HUES48 (cell line): ENCODE data around the gene SUSD4.

Experiments used
- H3K27ac ChIP-seq: one replicate; pipeline ENCODE4 v1.7.0; 2013; ENCODE audit warnings: low read depth, low read length, inconsistent platforms
- H3K27me3 ChIP-seq: 2 replicates; pipeline ENCODE4 v1.6.1; 2013; ENCODE audit warnings: mild to moderate bottlenecking, low read length; ENCODE audit not compliant: control insufficient read depth, insufficient read depth
- H3K36me3 ChIP-seq: 2 replicates; pipeline ENCODE4 v1.6.1; 2013; ENCODE audit warnings: low read length; ENCODE audit not compliant: control insufficient read depth, insufficient read depth
- H3K4me1 ChIP-seq: 2 replicates; pipeline ENCODE4 v1.6.1; 2013; ENCODE audit warnings: mild to moderate bottlenecking, low read length; ENCODE audit not compliant: control insufficient read depth, insufficient read depth
- H3K4me3 ChIP-seq: 2 replicates; pipeline ENCODE4 v1.5.1; 2013; ENCODE audit warnings: mild to moderate bottlenecking, low read depth, low read length
- H3K9ac ChIP-seq: 2 replicates; pipeline ENCODE4 v1.6.1; 2013; ENCODE audit warnings: mild to moderate bottlenecking, low read depth, low read length, moderate library complexity
- H3K9me3 ChIP-seq: 2 replicates; pipeline ENCODE4 v1.6.1; 2013; ENCODE audit warnings: low read length; ENCODE audit not compliant: control insufficient read depth, insufficient read depth

SUSD4 gene

GRCh38 chr1:223266632-223267172 is 97.3 kb downstream of the SUSD4 start:
- H3K4me1 ChIP-seq: no peaks in the 10 kb centered on the region
- H3K36me3 ChIP-seq: no peaks in the 10 kb centered on the region
- H3K9ac ChIP-seq: no peak overlapping the region
- no peak overlapping the region for H3K27ac ChIP-seq
- no peaks in the 10 kb centered on the region for H3K27me3 ChIP-seq
- no peak overlapping the region for H3K4me3 ChIP-seq
- no peaks in the 10 kb centered on the region for H3K9me3 ChIP-seq

GRCh38 chr1:223264983-223265908 is 98.7 kb downstream of the SUSD4 start:
- H3K4me1 ChIP-seq: no peaks in the 10 kb centered on the region
- no peak overlapping the region for H3K27ac ChIP-seq
- no peaks in the 10 kb centered on the region for H3K9me3 ChIP-seq
- no peaks in the 10 kb centered on the region for H3K36me3 ChIP-seq
- no peaks in the 10 kb centered on the region for H3K27me3 ChIP-seq
- no peak overlapping the region for H3K9ac ChIP-seq
- H3K4me3 ChIP-seq: no peak overlapping the region

- H3K27ac ChIP-seq: no peak overlapping the region
- no peaks in the 10 kb centered on the region for H3K27me3 ChIP-seq
Measured at GRCh38 chr1:223264529-223264928, 99.4 kb downstream of the SUSD4 start.

GRCh38 chr1:223261914-223262313 is 102.1 kb downstream of the SUSD4 start:
- Histone ChIP-seq H3K9me3 (no peaks in the 10 kb centered on the region), H3K4me3 (no peak overlapping the region)

More at GRCh38 chr1:223264529-223264928, 99.4 kb downstream of the SUSD4 start:
- H3K4me1 ChIP-seq: no peaks in the 10 kb centered on the region
- H3K9ac ChIP-seq: no peak overlapping the region
- H3K4me3 ChIP-seq: no peak overlapping the region
- H3K36me3 ChIP-seq: no peaks in the 10 kb centered on the region
- H3K9me3 ChIP-seq: no peaks in the 10 kb centered on the region

GRCh38 chr1:223260712-223261111 is 103.3 kb downstream of the SUSD4 start:
- no peaks in the 10 kb centered on the region for H3K36me3 ChIP-seq
- no peaks in the 10 kb centered on the region for H3K27me3 ChIP-seq
- no peaks in the 10 kb centered on the region for H3K9me3 ChIP-seq
- H3K9ac ChIP-seq: no peak overlapping the region
- H3K4me3 ChIP-seq: no peak overlapping the region
- H3K27ac ChIP-seq: no peak overlapping the region
- peaks cover 6% of the 10 kb centered on the region; the same call in 1 of the 2 replicates for H3K4me1 ChIP-seq

More at GRCh38 chr1:223261914-223262313, 102.1 kb downstream of the SUSD4 start:
- H3K4me1 ChIP-seq: no peaks in the 10 kb centered on the region
- H3K36me3 ChIP-seq: no peaks in the 10 kb centered on the region
- no peak overlapping the region for H3K9ac ChIP-seq
- H3K27me3 ChIP-seq: no peaks in the 10 kb centered on the region
- H3K27ac ChIP-seq: no peak overlapping the region

- no peaks in the 10 kb centered on the region for H3K9me3 ChIP-seq
- H3K9ac ChIP-seq: no peak overlapping the region
- H3K4me1 ChIP-seq: peaks cover 6% of the 10 kb centered on the region; the same call in 1 of the 2 replicates
- no peaks in the 10 kb centered on the region for H3K36me3 ChIP-seq
- no peaks in the 10 kb centered on the region for H3K27me3 ChIP-seq
- H3K4me3 ChIP-seq: no peak overlapping the region
- no peak overlapping the region for H3K27ac ChIP-seq
Measured at GRCh38 chr1:223259462-223259861, 104.5 kb downstream of the SUSD4 start.

- Histone ChIP-seq H3K9ac (no peak overlapping the region), H3K4me3 (no peak overlapping the region), H3K4me1 (peaks cover 6% of the 10 kb centered on the region; the same call in 1 of the 2 replicates), H3K27me3 (no peaks in the 10 kb centered on the region), H3K27ac (no peak overlapping the region), H3K36me3 (no peaks in the 10 kb centered on the region), H3K9me3 (no peaks in the 10 kb centered on the region)
Measured at GRCh38 chr1:223258751-223259198, 105.2 kb downstream of the SUSD4 start.

- no peak overlapping the region for H3K27ac ChIP-seq
- H3K36me3 ChIP-seq: no peaks in the 10 kb centered on the region
- H3K9ac ChIP-seq: no peak overlapping the region
- H3K4me3 ChIP-seq: no peak overlapping the region
- no peaks in the 10 kb centered on the region for H3K9me3 ChIP-seq
- H3K27me3 ChIP-seq: no peaks in the 10 kb centered on the region
- peaks cover 6% of the 10 kb centered on the region; the same call in 1 of the 2 replicates for H3K4me1 ChIP-seq
Measured at GRCh38 chr1:223257856-223258550, 106.0 kb downstream of the SUSD4 start.

- H3K36me3 ChIP-seq: no peaks in the 10 kb centered on the region
Measured at GRCh38 chr1:223256034-223256433, 107.9 kb downstream of the SUSD4 start.

GRCh38 chr1:223253916-223254315 is 110.1 kb downstream of the SUSD4 start:
- H3K9ac ChIP-seq: no peak overlapping the region
- H3K27ac ChIP-seq: no peak overlapping the region
- H3K36me3 ChIP-seq: no peaks in the 10 kb centered on the region
- H3K4me3 ChIP-seq: no peak overlapping the region
- H3K9me3 ChIP-seq: no peaks in the 10 kb centered on the region
- H3K27me3 ChIP-seq: no peaks in the 10 kb centered on the region
- peaks cover 6% of the 10 kb centered on the region; the same call in 1 of the 2 replicates for H3K4me1 ChIP-seq

More at GRCh38 chr1:223256034-223256433, 107.9 kb downstream of the SUSD4 start:
- Histone ChIP-seq H3K27me3 (no peaks in the 10 kb centered on the region), H3K9me3 (no peaks in the 10 kb centered on the region), H3K27ac (no peak overlapping the region), H3K4me1 (peaks cover 6% of the 10 kb centered on the region; the same call in 1 of the 2 replicates), H3K4me3 (no peak overlapping the region), H3K9ac (no peak overlapping the region)
